Thyroid gland (tissue), 4 donors: ENCODE data around the gene NRP2. TPM values are rescaled to one million over a fixed set of nuclear protein-coding genes. Genes with fewer than 3 reads are reported as not detected.

Source experiments
- DNase-seq, 2 donors: peaks; one replicate each; pipeline ENCODE4 v3.0.0-alpha.2; 2019
- H3K27ac ChIP-seq, 3 donors: fragments of 200-600 bp; sonication (generic); 1 replicate in 2 of 3; 2 replicates in 1 of 3; pipeline ENCODE4 v1.5.1; 2016 to 2019; ENCODE audit warnings: mild to moderate bottlenecking in 1 of 3, moderate library complexity in 1 of 3
- H3K27me3 ChIP-seq: fragments of 200-600 bp; sonication (generic); one replicate; pipeline ENCODE4 v1.5.1; 2019
- H3K36me3 ChIP-seq, 2 donors: fragments of 200-600 bp; sonication (generic); one replicate each; pipeline ENCODE4 v1.5.1; 2016 to 2019
- H3K4me1 ChIP-seq, 2 donors: fragments of 200-600 bp; sonication (generic); one replicate each; pipeline ENCODE4 v1.5.1; 2017 to 2019
- H3K4me3 ChIP-seq, 3 donors: fragments of 200-600 bp; sonication (generic); replicated peaks in 1 of 3; 1 replicate in 2 of 3; 2 replicates in 1 of 3; pipeline ENCODE4 v1.5.1; 2016; ENCODE audit warnings: mild to moderate bottlenecking in 1 of 3
- H3K9me3 ChIP-seq: fragments of 200-600 bp; sonication (generic); one replicate; pipeline ENCODE4 v1.5.1; 2017
- POLR2A ChIP-seq, 2 donors: fragments of 450-650 bp; IDR thresholded peaks; one replicate each; pipeline ENCODE4 v1.6.1; 2017; ENCODE audit warnings: antibody characterized with exemption in 2 of 2, mild to moderate bottlenecking in 2 of 2, moderate library complexity in 1 of 2
- WGBS, 2 donors: methylation state at CpG; one replicate each; pipeline ENCODE4 v1.1.5; 2017; 5-methylcytosine and 5-hydroxymethylcytosine counted together
- intact Hi-C: fragments of 100-400 bp; cut with DNase I; formaldehyde crosslinking; loops from one replicate; pipeline ENCODE4 v1.15.1; 2023
- total RNA-seq, 4 donors: library from RNA; depleted of rRNA; stranded (reverse); fragments of >200 nt; gene quantifications; one replicate each; pipeline ENCODE4 v1.2.3, GENCODE V29; 2016
- TF ChIP-seq, protein P1 (sequence below), 6 experiments: fragments of 200-600 bp in 3 of 6; fragments of 450-650 bp in 3 of 6; sonication (generic) in 3 of 6; IDR thresholded peaks; one replicate each; pipeline ENCODE4 v1.5.1; 2016 to 2019; ENCODE audit warnings: antibody characterized with exemption in 6 of 6, mild to moderate bottlenecking in 2 of 6, inconsistent platforms in 1 of 6, moderate library complexity in 1 of 6

Gene NRP2
- total RNA-seq, 4 donors from 2014 or later: 29.3 to 62.5 (median 41.6) TPM

DNA sequence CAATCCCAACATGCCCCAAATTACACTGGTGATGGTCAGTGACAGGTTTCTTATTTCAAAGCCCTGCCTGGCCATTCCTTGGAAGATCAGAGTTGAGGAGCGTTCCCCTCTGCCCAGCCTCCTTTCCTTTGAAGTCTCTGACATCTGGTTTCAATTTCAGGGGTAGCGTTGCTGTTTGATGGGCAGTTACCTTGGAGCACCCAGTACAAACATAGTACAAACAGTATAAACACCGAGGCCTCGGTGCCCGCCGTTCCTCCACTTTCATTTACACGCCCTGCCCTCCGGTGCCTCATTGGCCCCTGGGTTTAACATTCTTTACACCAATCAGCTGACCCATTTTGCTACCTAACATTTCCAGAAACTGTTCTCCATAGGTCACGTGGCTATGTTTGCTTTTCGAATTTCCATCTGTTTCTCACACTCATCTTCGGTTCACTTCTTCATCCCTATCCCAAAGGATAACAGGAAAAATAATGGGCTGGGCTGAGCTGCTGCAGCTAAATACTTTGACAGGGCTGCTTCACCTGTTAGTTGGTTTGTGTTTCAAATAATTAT lies 65.6 kb downstream of the NRP2 start:
- no peaks in the 10 kb centered on the region for H3K36me3 ChIP-seq
- peak in 1 of 2 donors; percentile 18 for DNase-seq
- H3K9me3 ChIP-seq: no peaks in the 10 kb centered on the region
- H3K27me3 ChIP-seq: no peaks in the 10 kb centered on the region
- TF ChIP-seq, protein P1, sequence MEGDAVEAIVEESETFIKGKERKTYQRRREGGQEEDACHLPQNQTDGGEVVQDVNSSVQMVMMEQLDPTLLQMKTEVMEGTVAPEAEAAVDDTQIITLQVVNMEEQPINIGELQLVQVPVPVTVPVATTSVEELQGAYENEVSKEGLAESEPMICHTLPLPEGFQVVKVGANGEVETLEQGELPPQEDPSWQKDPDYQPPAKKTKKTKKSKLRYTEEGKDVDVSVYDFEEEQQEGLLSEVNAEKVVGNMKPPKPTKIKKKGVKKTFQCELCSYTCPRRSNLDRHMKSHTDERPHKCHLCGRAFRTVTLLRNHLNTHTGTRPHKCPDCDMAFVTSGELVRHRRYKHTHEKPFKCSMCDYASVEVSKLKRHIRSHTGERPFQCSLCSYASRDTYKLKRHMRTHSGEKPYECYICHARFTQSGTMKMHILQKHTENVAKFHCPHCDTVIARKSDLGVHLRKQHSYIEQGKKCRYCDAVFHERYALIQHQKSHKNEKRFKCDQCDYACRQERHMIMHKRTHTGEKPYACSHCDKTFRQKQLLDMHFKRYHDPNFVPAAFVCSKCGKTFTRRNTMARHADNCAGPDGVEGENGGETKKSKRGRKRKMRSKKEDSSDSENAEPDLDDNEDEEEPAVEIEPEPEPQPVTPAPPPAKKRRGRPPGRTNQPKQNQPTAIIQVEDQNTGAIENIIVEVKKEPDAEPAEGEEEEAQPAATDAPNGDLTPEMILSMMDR (IDR thresholded peaks at IDR 0.05): no peak
- no peak for TF ChIP-seq POLR2A (IDR thresholded peaks at IDR 0.05)
- H3K27ac ChIP-seq: no peak overlapping the region
- H3K4me3 ChIP-seq: no peak overlapping the region
- H3K4me1 ChIP-seq: peaks cover 5 to 10% of the 10 kb centered on the region in 2 donors
- intact Hi-C loops: no loop called here
- WGBS, 2 donors: 61 to 72% methylated on average over 11 of the region's 11 CpGs

DNA sequence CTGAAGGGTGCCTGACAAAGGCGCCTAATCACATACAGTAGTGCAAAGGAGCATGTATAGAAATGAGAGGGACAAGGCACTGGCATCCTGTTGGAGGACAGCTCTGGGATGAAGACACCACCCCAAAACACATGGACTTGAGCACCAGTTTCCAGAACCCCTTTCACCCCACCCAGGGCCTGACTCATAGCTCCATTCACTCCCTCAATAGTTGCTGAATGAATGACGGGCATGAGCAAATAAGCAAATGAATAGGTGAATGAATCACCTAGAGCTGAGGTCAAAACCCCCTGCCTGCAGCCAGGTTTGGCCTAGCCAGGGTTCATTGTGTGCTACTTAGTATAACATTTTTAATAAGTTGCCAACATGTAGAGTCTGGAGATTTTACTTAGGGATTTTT lies 66.3 kb downstream of the NRP2 start:
- no peaks in the 10 kb centered on the region for H3K36me3 ChIP-seq
- no peak overlapping the region for H3K4me3 ChIP-seq
- no peak for DNase-seq
- H3K27ac ChIP-seq: no peak overlapping the region
- intact Hi-C loops: no loop called here
- H3K9me3 ChIP-seq: no peaks in the 10 kb centered on the region
- H3K27me3 ChIP-seq: no peaks in the 10 kb centered on the region
- peaks cover 5 to 10% of the 10 kb centered on the region in 2 donors for H3K4me1 ChIP-seq
- WGBS, 2 donors: 89 to 95% methylated on average over 2 of the region's 2 CpGs
- TF ChIP-seq, protein P1 (IDR thresholded peaks at IDR 0.05): no peak
- TF ChIP-seq POLR2A (IDR thresholded peaks at IDR 0.05): no peak

DNA sequence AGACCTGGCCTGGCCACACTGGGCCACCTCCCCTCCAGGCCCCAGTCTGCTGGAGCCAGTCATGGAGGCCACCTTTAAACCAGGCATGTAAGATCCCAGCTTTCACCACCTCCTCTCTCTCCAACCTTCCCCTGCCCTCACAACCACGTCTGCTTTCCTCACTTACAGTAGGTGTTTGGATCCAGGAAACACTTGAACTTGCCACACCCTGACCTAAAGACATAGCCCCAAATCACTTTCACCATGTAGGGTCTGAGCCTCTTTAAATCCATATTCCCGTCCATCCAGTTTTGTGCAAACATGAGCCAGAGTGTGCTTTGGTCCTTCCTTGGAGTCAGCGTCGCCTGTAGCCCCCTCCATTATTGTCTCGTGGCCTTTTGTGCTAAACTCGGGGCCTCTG lies 66.8 kb downstream of the NRP2 start:
- WGBS, 2 donors: 93% methylated on average over 6 of the region's 6 CpGs
- no peak overlapping the region for H3K27ac ChIP-seq
- intact Hi-C loops: no loop called here
- no peaks in the 10 kb centered on the region for H3K36me3 ChIP-seq
- H3K4me3 ChIP-seq: no peak overlapping the region
- no peak for DNase-seq
- H3K4me1 ChIP-seq: peaks cover 5 to 10% of the 10 kb centered on the region in 2 donors
- TF ChIP-seq, protein P1 (IDR thresholded peaks at IDR 0.05): no peak
- no peak for TF ChIP-seq POLR2A (IDR thresholded peaks at IDR 0.05)
- no peaks in the 10 kb centered on the region for H3K27me3 ChIP-seq
- no peaks in the 10 kb centered on the region for H3K9me3 ChIP-seq

DNA sequence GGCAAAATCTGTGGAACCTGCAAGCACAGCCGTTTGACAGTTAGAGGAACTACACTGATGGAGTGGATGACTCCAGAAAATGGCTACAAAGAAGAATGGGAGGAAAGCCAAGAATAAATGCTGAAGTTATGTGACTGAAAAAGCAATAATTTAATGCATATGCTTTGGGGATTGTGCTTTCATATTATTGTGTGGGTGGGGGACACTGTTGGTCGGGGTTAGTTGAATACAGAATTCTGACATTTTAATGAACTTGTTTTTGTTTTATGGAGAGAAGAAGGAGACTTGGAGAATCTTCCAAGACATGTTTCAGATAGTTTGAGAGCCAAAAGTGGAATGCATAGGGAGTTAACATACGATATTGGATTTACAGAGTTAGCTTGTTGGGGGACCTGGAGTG lies 68.5 kb downstream of the NRP2 start:
- Histone ChIP-seq H3K27ac (no peak overlapping the region), H3K4me1 (peaks cover 5 to 16% of the 10 kb centered on the region in 2 donors), H3K4me3 (no peak overlapping the region), H3K9me3 (no peaks in the 10 kb centered on the region), H3K36me3 (no peaks in the 10 kb centered on the region), H3K27me3 (no peaks in the 10 kb centered on the region)
- 84 to 88% methylated on average over 3 of the region's 3 CpGs for WGBS, 2 donors
- intact Hi-C loops: no loop called here
- TF ChIP-seq, protein P1 (IDR thresholded peaks at IDR 0.05): no peak
- no peak for DNase-seq

DNA sequence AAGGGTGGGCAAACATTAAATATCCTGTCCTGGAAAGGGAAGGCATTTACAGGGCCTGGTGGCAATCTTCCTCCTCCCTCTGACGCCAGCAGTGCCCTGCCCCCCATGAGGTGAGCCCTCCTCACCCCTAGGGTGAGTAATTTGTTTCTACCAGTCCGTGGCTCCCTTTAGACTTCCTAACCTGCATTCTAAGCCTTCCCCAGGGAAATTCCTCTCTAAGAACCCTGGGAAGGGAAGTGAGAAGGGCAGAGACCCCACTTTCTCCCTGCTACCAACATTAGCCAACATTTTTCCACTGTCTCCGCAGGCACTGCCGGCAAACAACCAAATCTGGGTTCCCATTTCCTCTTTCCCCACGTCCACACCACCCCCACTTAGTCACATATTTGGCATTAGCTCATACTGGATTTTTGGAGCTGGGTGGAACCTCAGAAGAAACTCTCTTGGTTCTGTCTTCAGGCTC lies 69.3 kb downstream of the NRP2 start:
- intact Hi-C loops: no loop called here

More for the DNA sequence above, 69.3 kb downstream of the NRP2 start:
- no peaks in the 10 kb centered on the region for H3K27me3 ChIP-seq
- no peaks in the 10 kb centered on the region for H3K36me3 ChIP-seq
- H3K4me1 ChIP-seq: peaks cover under 1 to 13% of the 10 kb centered on the region in 2 donors
- no peak overlapping the region for H3K27ac ChIP-seq
- TF ChIP-seq POLR2A (IDR thresholded peaks at IDR 0.05): no peak
- TF ChIP-seq, protein P1 (IDR thresholded peaks at IDR 0.05): no peak
- WGBS, 2 donors: 73 to 78% methylated on average over 5 of the region's 5 CpGs
- no peaks in the 10 kb centered on the region for H3K9me3 ChIP-seq
- no peak overlapping the region for H3K4me3 ChIP-seq
- DNase-seq: no peak
